Measurements from ENCODE around the gene TEX53.

GRCh38 chr9:114664181-114664580 is 6.6 kb upstream of the TEX53 start:
- TF ChIP-seq TAF1 (IDR thresholded peaks at IDR 0.05; ENCODE audit: low read depth) (no peak), CTCF (IDR thresholded peaks at IDR 0.05; ENCODE audit: poor library complexity, severe bottlenecking) (no peak), MXI1 (conservative IDR thresholded peaks at IDR 0.05; ENCODE audit: poor library complexity, severe bottlenecking) (no peak), POLR2AphosphoS5 (IDR thresholded peaks at IDR 0.05) (no peak), EZH2 (IDR thresholded peaks at IDR 0.05; ENCODE audit: borderline replicate concordance, insufficient read depth, low read length, poor library complexity, severe bottlenecking) (no peak)
